Urothelium cell line (cell line): ENCODE data around the gene OTC.

Experiments used
- DNase-seq: peaks from one replicate; pipeline ENCODE4 v3.0.0; 2011; ENCODE audit warnings: low spot score, mixed read lengths
- FAIRE-seq: peaks from 2 replicates; lab custom pipeline; 2011; peaks lifted over from hg19 to GRCh38; lab: Jason Lieb, UNC

Gene OTC

DNA sequence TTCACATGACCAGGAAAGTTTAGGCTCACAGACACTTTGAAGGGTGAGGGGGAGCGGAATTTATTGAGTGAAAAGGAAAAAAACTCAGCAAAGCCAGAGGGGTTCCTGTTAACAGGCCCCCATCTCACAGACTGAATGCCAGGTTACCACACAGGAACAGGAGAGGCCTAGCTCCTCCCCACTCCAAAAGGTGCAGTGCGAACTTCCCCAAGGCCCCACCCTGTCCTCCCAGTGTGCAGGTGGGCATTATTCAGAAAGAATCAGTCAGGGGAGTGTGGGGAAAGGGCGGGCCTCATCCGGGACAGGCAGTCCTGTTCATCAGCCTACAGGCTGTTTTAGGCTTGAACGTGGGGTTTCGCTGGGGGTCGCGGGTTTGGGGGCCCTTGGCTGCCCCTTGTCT lies 4.0 kb downstream of the OTC start:
- FAIRE-seq (no peak), DNase-seq (no peak)

DNA sequence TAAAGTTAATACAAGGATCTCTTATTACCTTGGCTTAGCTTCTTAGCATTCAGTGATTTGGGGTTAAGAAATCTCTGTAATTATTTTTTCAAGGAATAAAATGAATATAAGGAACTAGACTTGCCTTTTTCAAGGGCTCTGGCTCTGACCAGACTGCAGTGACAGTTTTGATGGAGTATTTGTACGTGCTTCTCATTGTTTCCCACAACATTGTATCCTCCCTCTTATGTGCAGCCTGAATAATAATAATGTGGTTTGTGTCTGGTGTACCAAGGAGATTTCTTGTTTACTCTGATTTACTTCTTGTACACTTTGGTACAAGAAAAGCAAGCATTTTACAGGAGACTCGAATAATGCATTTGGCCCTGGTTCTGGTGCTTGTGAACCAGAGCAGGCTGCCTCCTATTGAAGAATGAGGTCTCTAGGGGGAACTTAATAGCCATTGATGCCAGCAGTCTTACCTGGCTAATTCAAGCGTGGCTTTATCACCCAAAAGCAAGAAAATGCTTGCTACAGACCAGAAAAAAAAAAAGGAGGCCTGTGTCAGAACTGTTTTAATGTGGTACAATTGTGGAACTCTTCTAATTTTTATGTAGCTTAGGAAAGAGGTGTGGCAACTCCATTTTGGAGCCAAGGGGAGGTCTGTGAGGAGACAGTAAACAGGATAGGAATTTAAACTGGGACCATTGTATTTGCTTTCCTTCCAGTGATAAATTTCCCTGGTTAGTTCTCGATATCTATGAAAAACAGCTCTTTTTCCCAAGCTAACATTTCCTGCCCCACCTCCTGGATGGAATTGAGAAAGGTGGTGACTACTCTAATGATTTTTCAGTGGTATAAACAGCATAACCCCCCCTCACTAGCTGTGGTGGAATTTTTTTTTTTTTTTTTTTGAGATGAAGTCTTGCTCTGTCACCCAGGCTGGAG lies 5.6 kb downstream of the OTC start:
- no peak for DNase-seq
- no peak for FAIRE-seq

DNA sequence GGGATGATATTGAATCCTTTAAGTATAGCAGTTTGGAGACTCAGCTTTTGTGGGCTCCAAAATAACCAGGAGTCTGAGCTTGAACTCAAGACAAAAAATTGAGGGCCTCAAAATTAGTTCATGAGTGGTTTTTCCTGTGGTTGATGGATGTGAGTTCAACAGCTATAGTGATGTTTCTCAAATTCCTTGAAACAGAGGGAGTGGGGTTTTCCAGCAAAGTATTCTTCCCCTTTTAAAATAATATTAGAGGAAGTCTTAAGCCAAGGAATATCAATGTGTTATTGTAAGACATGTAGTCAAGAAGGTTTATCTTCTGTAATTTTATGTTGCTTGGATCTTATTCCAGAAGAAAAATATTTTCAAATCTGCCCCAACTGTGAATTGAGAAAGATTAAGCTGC lies 10.6 kb downstream of the OTC start:
- DNase-seq = no peak
- FAIRE-seq = no peak

DNA sequence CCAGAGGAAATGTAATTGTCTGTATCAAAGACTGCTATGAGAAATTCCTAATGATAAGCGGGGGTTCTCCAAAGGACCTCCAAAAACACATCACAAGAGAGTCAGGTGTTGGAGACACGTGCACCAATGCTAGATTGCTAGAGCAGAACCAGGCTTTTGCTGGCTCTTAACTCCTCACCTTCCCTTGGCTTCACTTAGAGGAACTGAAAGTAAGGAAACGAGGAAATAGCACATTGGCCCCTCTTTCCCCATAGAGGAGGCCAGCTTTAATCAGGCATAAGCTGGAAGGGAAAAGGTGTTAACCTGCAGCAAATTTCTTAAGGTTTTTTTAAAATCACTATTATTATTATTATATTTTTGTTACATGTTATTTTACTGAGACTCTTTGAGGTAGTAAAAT lies 13.6 kb downstream of the OTC start:
- DNase-seq (no peak), FAIRE-seq (no peak)

DNA sequence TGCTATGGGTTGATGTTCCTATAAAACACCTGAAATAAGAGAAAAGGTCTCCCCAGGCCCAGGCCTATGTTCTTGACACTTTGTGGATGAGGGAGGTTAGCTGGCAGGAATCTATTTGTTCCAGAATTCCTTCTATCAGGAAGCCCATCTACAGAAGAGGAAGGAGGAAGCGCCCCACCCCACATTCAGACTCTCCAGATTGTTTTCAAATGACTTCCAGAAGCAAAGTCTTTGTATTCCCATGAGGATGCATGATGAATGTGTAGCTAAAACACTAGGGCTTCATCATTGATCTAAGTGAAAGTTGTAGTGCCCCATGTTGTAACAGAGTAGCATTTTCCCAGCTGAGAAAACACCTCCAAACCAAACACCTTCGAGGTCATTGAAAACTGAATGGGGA lies 16.4 kb downstream of the OTC start:
- no peak for DNase-seq
- FAIRE-seq = no peak

DNA sequence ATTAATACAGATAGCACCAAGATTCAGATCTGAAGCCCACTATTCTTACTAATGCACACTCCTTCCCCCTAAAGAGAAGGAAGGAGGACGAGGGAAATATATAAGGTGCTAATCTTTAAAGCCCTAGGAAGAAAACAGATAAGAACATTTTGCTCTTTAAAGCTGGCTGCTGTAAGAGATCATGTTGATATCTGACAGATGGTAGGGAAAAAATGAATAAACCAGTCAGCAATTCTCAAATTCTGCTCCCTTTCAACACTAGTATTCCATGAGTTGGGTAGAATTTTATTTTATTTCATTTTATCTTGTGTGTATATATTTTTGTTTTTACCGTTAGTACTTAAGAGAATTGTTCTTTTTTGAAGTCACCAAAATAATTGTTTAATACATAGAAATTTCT lies 19.2 kb downstream of the OTC start:
- no peak for FAIRE-seq
- no peak for DNase-seq

DNA sequence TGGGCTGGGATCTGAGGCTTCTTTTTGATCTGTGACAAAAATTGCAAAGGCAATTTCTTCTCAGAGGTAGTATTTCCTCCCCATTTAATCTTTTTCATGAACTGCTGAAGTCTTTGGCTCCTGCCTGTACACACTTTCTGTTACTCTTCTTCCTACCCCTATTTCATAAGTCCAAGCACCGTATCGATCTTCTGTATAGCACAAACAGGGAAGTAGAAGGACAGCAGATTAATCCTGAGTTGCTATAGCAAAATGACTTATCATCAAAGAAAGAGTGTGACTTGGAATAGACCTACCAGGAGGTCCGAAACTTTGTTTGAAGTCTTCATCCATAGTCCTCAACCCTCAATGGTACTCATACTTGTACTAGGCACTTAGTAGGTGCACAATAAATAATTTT lies 22.0 kb downstream of the OTC start:
- no peak for DNase-seq
- FAIRE-seq = no peak

DNA sequence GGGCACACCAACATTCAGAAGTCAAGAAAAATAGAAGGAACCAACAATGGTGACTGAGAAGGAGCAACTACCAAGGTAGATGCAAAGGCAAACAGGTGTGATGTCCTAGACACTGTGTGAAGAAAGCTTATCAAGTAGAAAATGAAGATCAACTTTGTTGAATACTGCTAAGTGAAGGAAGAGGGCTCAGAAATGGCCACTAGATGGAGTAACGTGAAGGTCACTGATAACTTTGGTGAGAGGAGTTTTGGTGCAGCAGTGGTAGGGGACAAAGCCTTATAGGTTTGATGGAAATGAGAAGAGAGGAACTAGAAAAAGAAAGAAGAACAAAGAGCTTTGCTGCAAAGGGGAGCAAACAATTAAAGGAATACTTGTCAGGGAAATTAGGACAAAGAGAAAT lies 23.5 kb downstream of the OTC start:
- DNase-seq (peak; percentile 7), FAIRE-seq (no peak)

DNA sequence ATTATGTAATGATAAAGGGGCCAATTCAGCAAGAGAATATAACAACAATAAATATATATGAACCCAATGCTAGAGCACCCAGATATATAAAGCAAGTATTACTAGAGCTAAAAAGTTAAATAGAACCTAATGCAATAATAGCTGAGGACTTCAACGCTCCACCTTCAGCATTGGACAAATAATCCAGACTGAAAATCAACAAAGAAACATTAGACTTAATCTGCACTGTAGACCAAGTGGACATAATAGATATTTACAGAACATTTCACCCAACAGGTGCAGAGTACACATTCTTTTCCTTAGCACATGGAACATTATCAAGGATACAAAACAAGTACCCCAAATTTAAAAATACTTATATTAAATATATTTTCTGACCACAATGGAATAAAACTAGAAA lies 24.3 kb downstream of the OTC start:
- FAIRE-seq (no peak), DNase-seq (no peak)

DNA sequence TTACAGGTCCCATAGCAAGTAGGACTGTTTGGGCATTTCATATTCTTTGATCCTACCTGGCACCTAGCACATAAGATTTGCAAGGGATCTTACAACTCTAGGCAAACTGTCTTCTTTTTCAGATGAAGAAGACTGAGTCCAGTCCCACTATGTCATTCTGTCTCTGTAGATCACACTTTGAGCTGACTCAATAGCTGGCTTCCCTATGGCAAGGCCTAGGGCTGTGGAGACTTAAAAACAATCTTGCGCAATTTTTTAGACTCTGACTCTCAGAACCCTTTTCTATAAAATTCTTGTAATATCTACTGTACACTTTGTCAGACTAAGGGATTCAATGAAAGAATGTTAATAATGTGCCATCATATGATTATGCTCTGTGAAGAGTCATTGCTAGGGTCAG lies 26.7 kb downstream of the OTC start:
- FAIRE-seq (no peak), DNase-seq (no peak)

DNA sequence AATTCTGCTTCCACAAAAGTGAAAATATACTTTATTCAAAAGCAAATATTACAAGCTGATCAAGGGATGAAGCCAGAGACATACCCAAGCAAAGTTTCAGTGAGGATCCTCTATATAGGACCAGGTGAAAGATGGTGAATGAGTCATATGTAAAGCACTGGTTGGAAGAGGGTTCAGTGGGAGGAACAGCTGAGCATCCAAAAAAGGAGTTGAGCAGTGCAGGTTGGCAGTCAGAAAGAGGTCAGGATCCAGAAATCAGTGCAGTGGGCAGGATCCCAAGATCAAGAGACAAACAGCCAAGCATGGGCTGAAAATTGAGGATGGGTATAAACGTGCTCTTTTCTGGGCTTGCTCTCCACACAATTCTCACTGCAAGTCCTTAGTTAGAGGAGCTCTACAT lies 30.3 kb downstream of the OTC start:
- FAIRE-seq = no peak
- no peak for DNase-seq

DNA sequence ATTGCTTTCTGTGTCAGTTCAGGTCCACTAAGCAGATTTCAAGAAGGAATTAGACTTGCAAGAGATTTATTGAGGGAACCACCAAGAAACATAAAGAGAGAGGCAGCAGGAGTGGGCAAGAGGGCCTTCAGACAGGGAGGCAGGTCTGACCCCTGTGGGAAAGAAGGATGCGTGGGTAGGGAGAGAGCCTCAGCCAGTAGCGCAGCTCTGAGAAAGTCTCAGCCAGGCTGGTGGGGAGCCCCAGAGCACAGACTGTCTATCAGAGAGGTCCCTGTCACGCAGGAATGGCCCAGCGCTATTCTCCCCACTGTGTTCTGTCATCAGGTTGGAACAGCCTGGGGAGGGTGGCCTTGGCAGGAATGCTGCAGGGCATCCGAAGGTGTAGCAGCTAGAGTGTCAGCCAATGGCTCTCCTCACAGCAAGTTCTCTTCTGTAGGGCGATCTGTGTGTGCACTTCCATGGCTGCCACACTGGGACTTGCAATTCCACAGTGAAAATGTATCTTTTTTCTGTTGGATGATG lies 48.0 kb downstream of the OTC start:
- FAIRE-seq = no peak

DNA sequence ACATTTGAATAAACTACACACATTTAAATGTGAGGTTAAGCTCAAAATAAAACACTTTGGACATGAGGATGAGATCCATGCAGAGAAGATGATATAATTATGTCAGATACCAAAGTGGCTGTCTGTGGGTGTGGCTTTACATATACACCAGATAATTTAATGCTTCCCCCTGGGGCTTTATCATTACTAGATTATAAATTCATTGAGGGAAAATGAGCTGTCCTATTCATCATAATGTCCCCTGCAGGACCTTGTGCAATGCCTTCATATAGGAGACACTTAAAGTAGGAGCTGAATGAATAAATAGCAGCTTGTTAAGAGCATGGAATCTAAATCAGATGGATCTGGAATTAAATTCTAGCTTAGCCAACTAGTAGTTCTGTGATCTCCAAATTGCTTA lies 49.7 kb downstream of the OTC start:
- no peak for FAIRE-seq

More for the DNA sequence above, 48.0 kb downstream of the OTC start:
- no peak for DNase-seq

DNA sequence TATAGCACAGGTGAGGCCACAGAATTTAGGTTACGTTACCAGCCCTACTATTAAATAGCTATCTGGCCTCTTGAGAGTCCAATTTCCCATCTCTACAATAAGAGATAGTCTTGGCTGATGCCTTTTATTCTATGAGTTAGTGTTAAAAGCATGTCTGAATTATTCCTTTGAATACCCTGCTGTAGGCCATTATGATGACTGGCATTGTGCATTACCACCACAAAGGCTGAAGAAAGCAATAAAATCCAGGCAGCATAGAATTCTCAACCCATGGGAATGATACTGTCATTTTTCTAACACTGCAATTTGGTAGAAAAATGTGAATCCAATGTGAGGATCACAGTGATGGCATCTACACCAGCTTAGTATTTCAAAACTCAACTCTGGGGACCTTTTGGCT lies 51.4 kb downstream of the OTC start:
- no peak for DNase-seq
- FAIRE-seq = no peak

More for the DNA sequence above, 49.7 kb downstream of the OTC start:
- DNase-seq = no peak

DNA sequence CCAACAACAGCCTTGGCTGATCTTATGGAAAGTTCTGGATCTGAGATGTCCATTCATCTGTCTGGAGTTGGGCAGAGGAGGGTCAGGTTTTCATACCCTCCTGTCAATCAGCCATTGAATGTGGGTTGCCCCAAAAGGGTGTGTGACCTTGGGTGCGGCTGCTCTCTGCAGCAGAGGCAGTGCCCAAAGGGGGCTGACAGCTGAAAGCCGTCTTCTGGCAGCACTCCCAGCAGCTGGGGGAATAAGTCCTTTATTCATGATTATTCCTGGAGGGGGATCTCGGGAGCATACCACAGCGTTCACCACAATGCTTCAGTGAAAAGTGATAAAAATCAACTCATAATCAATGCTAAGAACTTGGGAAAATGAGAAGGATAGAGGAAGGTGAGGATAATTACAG lies 54.7 kb downstream of the OTC start:
- FAIRE-seq = no peak
- no peak for DNase-seq

DNA sequence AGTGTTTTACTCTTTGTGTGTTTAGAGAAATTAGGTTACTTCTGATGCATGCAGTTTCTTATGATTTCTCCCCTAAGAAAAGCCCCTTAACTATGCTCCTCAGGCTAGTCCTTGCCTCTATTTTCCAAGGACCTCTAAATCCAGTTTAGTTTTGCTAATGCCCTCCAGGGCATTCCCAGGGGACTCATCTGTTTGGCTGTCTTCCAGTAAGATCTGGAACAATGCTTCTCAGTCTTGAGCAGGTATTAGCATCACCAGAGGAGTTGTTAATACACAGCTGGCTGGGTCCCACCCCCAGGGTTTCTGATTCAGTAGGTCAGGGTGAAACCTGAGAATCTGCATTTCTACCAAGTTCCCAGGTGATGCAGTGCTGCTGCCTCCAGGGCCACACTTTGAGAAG lies 56.9 kb downstream of the OTC start:
- DNase-seq (peak; percentile 5), FAIRE-seq (no peak)

DNA sequence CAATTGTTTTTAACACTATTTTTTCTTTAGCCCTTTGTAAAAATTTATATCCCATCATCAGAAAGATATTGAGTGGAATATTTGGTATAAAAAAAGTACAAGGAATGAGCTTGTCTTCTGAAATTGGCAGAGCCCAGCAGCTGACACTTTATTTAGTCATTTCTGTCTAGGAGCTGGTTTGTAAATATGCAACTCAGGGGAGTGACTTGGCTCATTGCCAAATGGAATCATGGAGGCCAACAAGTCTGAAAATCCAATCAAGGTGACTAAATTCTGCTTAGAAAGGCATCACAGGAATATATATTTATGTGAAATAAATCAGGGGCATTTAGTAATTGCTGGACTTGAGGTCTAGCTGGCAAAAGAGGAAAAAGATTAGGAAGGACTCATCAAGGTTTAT lies 74.4 kb downstream of the OTC start:
- FAIRE-seq (no peak), DNase-seq (no peak)

DNA sequence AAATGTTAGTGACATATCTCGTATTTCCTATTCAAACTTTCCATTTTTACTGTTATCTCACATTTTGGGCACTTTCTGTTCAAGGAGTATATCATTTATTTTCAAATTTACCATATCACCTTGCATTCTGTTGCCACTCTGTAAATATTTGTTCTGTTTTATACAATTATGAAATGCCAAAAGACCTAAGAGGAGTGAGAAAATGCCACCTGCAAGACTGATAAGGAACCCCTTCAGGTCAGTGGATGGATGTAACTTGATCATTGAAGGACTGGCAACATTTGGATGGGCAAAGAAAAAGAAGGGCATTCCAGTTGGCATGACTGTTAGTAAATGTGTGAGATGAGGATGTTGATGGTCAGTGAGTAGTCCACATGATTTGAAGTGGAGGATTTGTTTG lies 79.1 kb downstream of the OTC start:
- no peak for DNase-seq
- FAIRE-seq = no peak

DNA sequence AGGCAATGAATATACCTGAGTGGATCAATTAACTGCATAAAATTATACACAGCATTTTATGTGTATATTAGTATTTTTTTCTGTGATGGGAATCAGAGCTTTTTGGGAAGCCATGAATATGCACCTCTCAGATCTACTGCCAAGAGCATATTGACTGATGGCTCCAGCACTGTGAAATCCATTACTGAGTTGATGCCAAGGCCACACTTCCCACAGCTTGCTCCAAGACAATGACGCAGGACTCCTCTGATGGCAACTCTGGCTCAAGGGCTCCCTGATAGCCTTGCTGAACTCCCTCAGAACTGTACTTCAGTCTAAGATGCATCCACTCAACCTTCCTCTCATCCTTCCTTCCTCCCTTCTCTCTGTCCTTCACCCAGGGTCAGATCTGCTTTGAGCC lies 82.7 kb downstream of the OTC start:
- DNase-seq = no peak
- no peak for FAIRE-seq

DNA sequence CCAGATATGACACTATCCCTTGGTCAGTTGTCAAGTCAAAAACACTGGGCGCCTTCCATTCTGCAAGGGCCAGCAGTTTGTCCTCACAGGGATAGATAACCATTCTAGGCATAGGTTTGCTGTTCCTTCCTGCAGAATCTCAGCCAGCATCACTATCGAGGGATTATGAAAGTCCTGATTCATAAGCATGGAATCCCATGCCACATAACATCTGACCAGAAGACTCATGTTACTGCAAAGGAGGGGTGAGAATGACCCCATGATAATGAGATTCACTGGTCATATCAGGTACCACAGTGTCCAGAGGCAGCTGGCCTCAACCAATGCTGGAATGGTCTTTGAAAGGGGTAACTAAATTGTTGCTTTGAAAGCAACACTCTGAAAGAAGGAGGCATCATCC lies 84.7 kb downstream of the OTC start:
- FAIRE-seq (no peak), DNase-seq (peak; percentile 31)

DNA sequence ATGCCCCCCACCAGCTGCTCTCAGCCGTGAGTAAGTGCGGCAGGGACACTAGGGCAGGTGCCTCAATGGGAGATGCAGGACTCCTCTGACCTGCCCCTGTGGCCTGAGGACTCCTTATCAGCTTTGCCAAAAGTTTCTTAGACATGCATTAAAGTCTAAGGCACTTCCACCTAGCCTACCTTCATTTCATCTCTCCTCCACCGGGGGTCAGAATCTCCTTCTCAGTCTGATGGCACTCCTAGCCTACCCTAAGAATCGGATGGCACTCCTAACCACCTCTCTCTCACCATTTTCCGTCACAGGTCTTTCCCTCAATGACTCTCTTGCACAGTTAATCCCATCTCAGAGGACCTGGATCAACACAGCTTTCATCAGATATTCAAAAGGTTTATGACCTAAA lies 85.9 kb downstream of the OTC start:
- no peak for DNase-seq
- no peak for FAIRE-seq

DNA sequence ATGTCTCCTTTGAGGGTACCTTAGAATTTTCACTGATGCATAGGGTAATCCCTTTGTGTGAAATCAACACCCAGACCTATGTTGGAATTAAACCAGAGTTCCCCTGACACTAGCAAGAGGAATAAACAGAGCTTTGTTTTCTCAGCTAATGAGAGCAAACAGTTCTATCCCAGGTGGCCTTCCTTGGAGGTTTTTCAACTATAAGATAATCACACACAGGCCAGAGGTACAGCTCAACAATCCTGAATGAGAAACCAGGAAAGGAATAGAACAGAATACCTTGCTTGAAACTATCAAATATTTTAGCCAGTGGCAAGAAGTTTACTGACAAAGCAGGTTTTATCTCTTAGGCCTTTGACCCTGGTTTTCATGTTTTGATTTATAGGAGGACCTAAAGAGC lies 100.2 kb downstream of the OTC start:
- no peak for DNase-seq

DNA sequence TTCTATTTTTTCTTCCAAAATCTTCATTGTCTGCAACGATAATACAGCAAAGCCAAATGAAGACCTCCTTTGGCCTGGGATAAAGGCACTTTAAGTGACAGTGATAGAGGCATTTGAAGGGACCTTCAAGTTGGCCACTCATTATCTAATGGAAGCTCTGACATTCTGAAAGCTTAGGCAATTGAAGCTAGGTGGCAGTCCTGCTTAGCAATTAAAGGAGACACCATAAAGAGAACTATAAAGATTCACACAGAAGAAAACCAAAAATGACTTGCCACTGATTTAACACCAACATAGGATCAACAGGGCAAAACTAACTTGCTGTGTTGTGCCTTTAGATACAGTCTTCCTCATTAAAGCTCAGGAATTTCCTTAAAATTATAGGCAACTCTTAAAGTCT lies 105.7 kb downstream of the OTC start:
- FAIRE-seq = no peak
- DNase-seq = no peak

More for the DNA sequence above, 100.2 kb downstream of the OTC start:
- FAIRE-seq = no peak
